ENCODE results near the gene NCOA1. TPM values are rescaled to one million over a fixed set of nuclear protein-coding genes. Genes with fewer than 3 reads are reported as not detected.

The NCOA1 gene
- total and polyA plus RNA-seq, 4 donors: 6.5 to 26.6 (median 16.3) TPM

DNA sequence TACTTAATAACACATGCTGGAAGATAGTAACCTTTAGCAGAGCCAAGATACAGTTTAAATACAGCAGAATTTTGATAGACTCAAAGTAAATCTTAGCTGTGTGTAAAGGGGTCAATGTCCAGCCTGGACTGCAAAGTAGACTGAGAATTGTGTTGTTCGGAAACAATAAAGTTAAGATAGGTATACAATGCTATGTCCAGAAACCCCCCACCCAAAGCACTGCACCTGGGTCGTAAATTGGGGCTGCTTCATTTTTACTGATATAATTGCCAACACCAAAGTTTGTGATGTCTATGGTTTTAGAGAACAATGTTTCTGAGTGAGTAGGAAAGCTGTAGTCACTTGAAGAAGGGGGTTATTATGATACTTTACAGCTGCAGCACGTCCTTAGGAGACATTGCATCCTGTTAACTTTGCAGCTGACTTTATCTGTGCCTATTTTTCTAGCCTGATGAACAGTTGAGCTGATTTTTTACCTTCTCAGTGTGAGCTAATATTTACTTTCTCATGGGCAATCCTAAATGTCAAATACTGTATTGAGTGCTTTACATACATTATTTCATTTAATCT lies 4.3 kb upstream of the NCOA1 start:
- 55% methylated on average over 3 of the region's 3 CpGs for WGBS
- no peaks in the 10 kb centered on the region for H3K9me3 ChIP-seq (ENCODE audit: control insufficient read depth in 4 of 4, low read length in 3 of 4)
- no peak overlapping the region for H3K4me3 ChIP-seq (ENCODE audit: low read depth in 1 of 3, low read length in 3 of 3)
- H3K4me1 ChIP-seq (ENCODE audit: control insufficient read depth in 4 of 4, insufficient read depth in 4 of 4, low read length in 3 of 4): peaks cover 0 to 7% (median 1%) of the 10 kb centered on the region in 4 donors
- H3K36me3 ChIP-seq (ENCODE audit: control insufficient read depth in 4 of 4, insufficient read depth in 3 of 4, low read depth in 1 of 4, low read length in 3 of 4): no peaks in the 10 kb centered on the region
- TF ChIP-seq FOXA2 (IDR thresholded peaks at IDR 0.05) (no peak), HNF4A (conservative IDR thresholded peaks at IDR 0.05) (peak in 1 of 2 donors; percentile 47)
- no peak overlapping the region for H3K9ac ChIP-seq (ENCODE audit: low read depth in 1 of 2, low read length in 2 of 2)
- H3K27me3 ChIP-seq (ENCODE audit: control insufficient read depth in 4 of 4, insufficient read depth in 4 of 4, low read length in 3 of 4): no peaks in the 10 kb centered on the region
- no peak overlapping the region for H3K27ac ChIP-seq (ENCODE audit: low read depth in 1 of 2, low read length in 2 of 2)
- DNase-seq (ENCODE audit: low spot score): no peak

- H3K9ac ChIP-seq (ENCODE audit: low read depth in 1 of 2, low read length in 2 of 2): no peak overlapping the region
- H3K27ac ChIP-seq (ENCODE audit: low read depth in 1 of 2, low read length in 2 of 2): peak overlapping the region; percentile 81 to 84
- no peak for TF ChIP-seq RXRA (IDR thresholded peaks at IDR 0.05)
- no peak for TF ChIP-seq GABPA (IDR thresholded peaks at IDR 0.05 in 1 of 2, conservative IDR thresholded peaks at IDR 0.05 in 1 of 2)
- peaks cover 5 to 22% (median 14%) of the 10 kb centered on the region in 4 donors for H3K4me1 ChIP-seq (ENCODE audit: control insufficient read depth in 4 of 4, insufficient read depth in 4 of 4, low read length in 3 of 4)
- no peaks in the 10 kb centered on the region for H3K36me3 ChIP-seq (ENCODE audit: control insufficient read depth in 4 of 4, insufficient read depth in 3 of 4, low read depth in 1 of 4, low read length in 3 of 4)
- H3K9me3 ChIP-seq (ENCODE audit: control insufficient read depth in 4 of 4, low read length in 3 of 4): no peaks in the 10 kb centered on the region
- no peaks in the 10 kb centered on the region for H3K27me3 ChIP-seq (ENCODE audit: control insufficient read depth in 4 of 4, insufficient read depth in 4 of 4, low read length in 3 of 4)
- no peak for DNase-seq (ENCODE audit: low spot score)
- H3K4me3 ChIP-seq (ENCODE audit: low read depth in 1 of 3, low read length in 3 of 3): no peak overlapping the region
- 75% methylated on average over 14 of the region's 14 CpGs for WGBS
Observed at GRCh38 chr2:24489465-24490180, 1.4 kb upstream of the NCOA1 start.

GRCh38 chr2:24490181-24490689 lies 819 bp upstream of the NCOA1 start:
- TF ChIP-seq JUND (IDR thresholded peaks at IDR 0.05): no peak
- no peak for TF ChIP-seq HNF4A (conservative IDR thresholded peaks at IDR 0.05)
- TF ChIP-seq, protein P1, sequence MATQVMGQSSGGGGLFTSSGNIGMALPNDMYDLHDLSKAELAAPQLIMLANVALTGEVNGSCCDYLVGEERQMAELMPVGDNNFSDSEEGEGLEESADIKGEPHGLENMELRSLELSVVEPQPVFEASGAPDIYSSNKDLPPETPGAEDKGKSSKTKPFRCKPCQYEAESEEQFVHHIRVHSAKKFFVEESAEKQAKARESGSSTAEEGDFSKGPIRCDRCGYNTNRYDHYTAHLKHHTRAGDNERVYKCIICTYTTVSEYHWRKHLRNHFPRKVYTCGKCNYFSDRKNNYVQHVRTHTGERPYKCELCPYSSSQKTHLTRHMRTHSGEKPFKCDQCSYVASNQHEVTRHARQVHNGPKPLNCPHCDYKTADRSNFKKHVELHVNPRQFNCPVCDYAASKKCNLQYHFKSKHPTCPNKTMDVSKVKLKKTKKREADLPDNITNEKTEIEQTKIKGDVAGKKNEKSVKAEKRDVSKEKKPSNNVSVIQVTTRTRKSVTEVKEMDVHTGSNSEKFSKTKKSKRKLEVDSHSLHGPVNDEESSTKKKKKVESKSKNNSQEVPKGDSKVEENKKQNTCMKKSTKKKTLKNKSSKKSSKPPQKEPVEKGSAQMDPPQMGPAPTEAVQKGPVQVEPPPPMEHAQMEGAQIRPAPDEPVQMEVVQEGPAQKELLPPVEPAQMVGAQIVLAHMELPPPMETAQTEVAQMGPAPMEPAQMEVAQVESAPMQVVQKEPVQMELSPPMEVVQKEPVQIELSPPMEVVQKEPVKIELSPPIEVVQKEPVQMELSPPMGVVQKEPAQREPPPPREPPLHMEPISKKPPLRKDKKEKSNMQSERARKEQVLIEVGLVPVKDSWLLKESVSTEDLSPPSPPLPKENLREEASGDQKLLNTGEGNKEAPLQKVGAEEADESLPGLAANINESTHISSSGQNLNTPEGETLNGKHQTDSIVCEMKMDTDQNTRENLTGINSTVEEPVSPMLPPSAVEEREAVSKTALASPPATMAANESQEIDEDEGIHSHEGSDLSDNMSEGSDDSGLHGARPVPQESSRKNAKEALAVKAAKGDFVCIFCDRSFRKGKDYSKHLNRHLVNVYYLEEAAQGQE (IDR thresholded peaks at IDR 0.05): no peak
- TF ChIP-seq ZBTB33 (IDR thresholded peaks at IDR 0.05): no peak
- Histone ChIP-seq H3K9ac (ENCODE audit: low read depth in 1 of 2, low read length in 2 of 2) (peak overlapping the region; percentile 71 to 79), H3K9me3 (ENCODE audit: control insufficient read depth in 4 of 4, low read length in 3 of 4) (no peaks in the 10 kb centered on the region), H3K36me3 (ENCODE audit: control insufficient read depth in 4 of 4, insufficient read depth in 3 of 4, low read depth in 1 of 4, low read length in 3 of 4) (no peaks in the 10 kb centered on the region), H3K27me3 (ENCODE audit: control insufficient read depth in 4 of 4, insufficient read depth in 4 of 4, low read length in 3 of 4) (no peaks in the 10 kb centered on the region), H3K4me1 (ENCODE audit: control insufficient read depth in 4 of 4, insufficient read depth in 4 of 4, low read length in 3 of 4) (peaks cover 5 to 22% (median 16%) of the 10 kb centered on the region in 4 donors), H3K4me3 (ENCODE audit: low read depth in 1 of 3, low read length in 3 of 3) (peak overlapping the region; percentile 44 to 99 (median 47)), H3K27ac (ENCODE audit: low read depth in 1 of 2, low read length in 2 of 2) (peak overlapping the region; percentile 81 to 84)
- no peak for DNase-seq (ENCODE audit: low spot score)
- 53% methylated on average over 12 of the region's 12 CpGs for WGBS

Measured in liver (tissue), 9 donors.